Renal pelvis (tissue), 4 donors: ENCODE data around the gene CA7. TPM values are rescaled to one million over a fixed set of nuclear protein-coding genes. Genes with fewer than 3 reads are reported as not detected.
"Not testable (repeated sequence)": the region's sequence is repeated elsewhere in the genome, so short reads cannot be mapped to it uniquely, and the experiment has no call there.

Experiments
- DNase-seq: peaks from one replicate; pipeline ENCODE4 v3.0.0-alpha.2; 2013
- polyA plus RNA-seq, 3 donors: library from polyadenylated mRNA; unstranded; fragments of 120-200 nt; gene quantifications; one replicate each; pipeline ENCODE4 v1.2.1, GENCODE V29; 2013; ENCODE audit not compliant: insufficient read length in 3 of 3

The CA7 gene
- polyA plus RNA-seq, 3 donors: 0.16 to 0.73 (median 0.61) TPM

GRCh38 chr16:66896682-66897081 is 52.5 kb downstream of the CA7 start:
- not testable (repeated sequence) for DNase-seq

GRCh38 chr16:66898207-66898606 is 54.0 kb downstream of the CA7 start:
- DNase-seq: no peak

GRCh38 chr16:66898933-66899309 is 54.7 kb downstream of the CA7 start:
- DNase-seq: no peak

DNA sequence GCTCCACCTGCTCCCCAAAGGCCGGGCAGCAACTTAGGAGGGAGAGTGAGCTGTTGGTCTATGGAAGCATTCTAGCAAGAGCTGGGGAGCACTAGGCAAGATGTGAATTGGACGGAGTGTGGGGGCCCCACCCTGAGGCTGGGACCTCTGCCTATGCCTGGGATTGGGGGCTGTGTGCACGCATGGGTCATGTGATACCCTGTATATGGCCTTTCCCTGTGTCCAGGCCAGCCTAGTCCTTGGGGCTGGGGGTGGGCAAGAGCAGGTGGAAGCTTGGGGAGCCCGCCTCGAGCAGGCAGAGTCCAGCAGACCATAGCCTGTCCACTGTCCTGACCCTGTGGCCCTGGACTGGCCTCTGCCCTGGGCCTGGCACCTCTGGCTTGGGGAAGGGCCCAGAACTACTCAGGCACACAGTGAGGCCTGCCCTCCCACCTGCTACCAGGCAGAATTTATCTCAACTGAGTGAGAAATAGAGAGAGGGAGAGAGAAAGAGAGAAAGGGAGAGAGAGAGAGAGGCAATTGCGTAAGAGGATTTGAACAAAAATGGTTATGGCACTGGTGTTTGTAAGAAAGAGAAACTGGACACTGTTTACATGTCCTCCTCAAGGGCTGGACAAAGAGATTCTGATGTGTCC is 55.2 kb downstream of the CA7 start:
- DNase-seq: no peak

GRCh38 chr16:66899945-66900710 is 55.9 kb downstream of the CA7 start:
- DNase-seq: peak; percentile 84

DNA sequence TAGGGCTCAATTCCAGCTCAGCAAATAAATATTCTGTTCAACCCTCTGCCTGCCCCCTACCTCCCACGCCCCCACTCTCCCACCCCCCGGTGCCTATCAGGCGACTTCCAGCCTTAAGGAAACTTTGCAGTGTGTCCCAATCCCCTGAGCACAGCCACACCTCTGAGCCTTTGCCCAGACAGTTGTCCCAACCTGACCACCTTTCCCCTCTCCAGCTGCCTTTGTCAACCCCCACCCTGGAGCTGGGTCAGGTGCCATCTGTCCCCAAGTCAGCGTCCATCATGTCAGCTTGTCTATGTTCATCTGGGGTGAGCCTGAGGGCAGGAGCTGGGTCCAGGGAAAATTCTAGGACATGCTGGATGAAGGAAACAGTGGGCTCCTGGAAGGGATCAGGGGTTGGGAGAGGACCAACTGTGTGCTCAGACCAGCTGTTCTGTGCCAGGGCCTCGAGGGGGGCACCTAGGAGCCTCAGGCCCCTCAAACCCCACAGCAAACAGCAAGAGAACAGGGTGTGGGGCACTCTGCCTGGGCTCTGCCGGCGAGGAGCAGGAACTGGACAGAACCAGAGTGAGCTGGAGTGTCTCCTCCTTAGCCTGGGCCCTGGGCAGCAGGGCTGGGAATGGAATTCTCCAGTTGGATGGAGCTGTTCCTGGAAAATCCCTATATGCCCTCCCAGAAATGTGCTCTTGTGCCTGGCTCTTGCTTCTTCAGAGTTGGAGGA is 56.7 kb downstream of the CA7 start:
- DNase-seq: no peak

DNA sequence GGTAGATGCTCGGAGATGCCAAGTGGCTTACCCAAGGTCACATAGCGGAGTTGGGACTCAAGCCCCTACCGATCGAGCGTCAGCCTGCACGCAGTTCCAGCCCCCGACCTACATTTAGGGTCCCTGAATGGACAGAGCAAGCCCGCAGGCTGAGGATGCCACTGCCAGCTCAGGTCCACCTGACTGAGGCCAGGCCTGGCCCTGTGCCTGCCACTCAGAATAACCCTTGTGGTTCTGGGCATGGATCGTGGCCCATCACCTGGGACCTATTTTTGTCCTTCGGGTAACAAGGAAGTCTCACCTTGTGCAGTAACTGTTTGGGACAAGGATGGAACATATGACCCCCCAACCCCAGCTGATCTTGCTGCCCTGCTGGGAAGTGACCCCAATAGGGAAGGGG is 57.4 kb downstream of the CA7 start:
- DNase-seq: no peak

DNA sequence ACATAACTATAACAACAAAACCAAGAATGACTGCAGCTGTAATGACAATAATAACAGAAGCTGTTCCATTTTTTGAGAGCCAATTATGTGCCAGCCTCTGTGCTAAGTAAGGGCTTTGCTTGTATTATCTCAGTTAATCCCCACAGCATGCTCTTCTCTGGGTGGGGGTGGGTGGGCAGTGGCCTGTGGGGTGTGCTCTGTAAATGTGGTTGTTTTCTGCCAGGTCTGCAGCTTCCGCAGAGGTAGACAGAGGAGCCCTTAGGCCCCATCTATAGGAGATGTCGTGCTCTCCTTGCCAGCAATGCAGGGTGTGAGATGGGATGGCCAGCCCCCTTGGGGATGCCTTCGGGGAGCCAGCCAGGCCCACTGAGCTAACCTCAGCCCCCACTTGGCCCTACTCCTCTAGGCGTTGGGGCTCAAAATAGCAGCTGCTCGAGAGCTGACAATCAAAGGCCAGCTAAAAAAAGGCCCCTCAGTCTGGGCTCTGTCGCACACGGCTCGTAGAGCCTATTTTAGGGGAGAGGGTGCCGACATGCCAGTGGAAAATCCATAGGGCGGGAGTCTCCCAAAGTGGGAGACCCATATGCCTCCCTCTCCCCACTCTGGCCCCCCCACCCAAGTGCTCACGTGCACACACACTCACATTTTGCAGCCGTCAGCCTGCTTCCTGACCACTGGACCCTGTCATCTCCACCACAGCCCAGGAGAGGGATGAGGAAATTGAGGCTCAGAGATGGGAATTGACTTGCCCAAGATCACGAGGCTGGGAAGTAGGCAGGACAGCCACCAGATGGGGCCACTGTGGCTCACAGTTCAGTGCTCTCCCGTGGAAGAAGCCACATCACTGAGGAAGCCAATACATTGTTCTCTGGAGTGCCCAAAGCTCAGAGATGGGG is 58.7 kb downstream of the CA7 start:
- DNase-seq: no peak

Other genes starting within 250 kb of the CA7 start
- 10 to 100 TPM; 53.5 to 70.2 (median 65.5) TPM for gene CMTM3, start 239.7 kb upstream of the CA7 start, polyA plus RNA-seq
- 10 to 100 TPM; 65.0 to 73.2 (median 72.8) TPM for gene CMTM4, start 147.7 kb upstream of the CA7 start, polyA plus RNA-seq
- 100 to 1,000 TPM; 105 to 155 (median 142) TPM for gene DYNC1LI2, start 92.8 kb upstream of the CA7 start, polyA plus RNA-seq
- under 1 TPM in 1 of 3 donors, not detected in 2; 0.18 TPM for gene TERB1, start 42.8 kb upstream of the CA7 start, polyA plus RNA-seq
- gene NAE1, start 13.4 kb upstream of the CA7 start, polyA plus RNA-seq: 10 to 100 TPM; 68.2 to 95.4 (median 90.5) TPM
- gene PDP2, start 36.1 kb downstream of the CA7 start, polyA plus RNA-seq: 10 to 100 TPM; 12.2 to 16.1 (median 14.3) TPM
- 100 to 1,000 TPM; 267 to 319 (median 317) TPM for gene CDH16, start 74.5 kb downstream of the CA7 start, polyA plus RNA-seq
- 1 to 10 TPM; 2.4 to 3.3 (median 2.8) TPM for gene RRAD, start 81.1 kb downstream of the CA7 start, polyA plus RNA-seq
- gene CIAO2B, start 90.0 kb downstream of the CA7 start, polyA plus RNA-seq: 100 to 1,000 TPM in 1 of 3 donors, 10 to 100 TPM in 2; 95.1 to 102 (median 99.3) TPM
- gene CES2, start 91.1 kb downstream of the CA7 start, polyA plus RNA-seq: 10 to 100 TPM; 42.7 to 50.2 (median 45.3) TPM
- gene CES3, start 116.9 kb downstream of the CA7 start, polyA plus RNA-seq: 1 to 10 TPM; 2.4 to 4.6 (median 4.1) TPM
- 10 to 100 TPM in 2 of 3 donors, 1 to 10 TPM in 1; 7.3 to 13.1 (median 12.2) TPM for gene CES4A, start 144.2 kb downstream of the CA7 start, polyA plus RNA-seq
- gene CBFB, start 184.7 kb downstream of the CA7 start, polyA plus RNA-seq: 10 to 100 TPM; 65.4 to 70.1 (median 67.9) TPM